Measurements from ENCODE around the gene ARPC1B.

DNA sequence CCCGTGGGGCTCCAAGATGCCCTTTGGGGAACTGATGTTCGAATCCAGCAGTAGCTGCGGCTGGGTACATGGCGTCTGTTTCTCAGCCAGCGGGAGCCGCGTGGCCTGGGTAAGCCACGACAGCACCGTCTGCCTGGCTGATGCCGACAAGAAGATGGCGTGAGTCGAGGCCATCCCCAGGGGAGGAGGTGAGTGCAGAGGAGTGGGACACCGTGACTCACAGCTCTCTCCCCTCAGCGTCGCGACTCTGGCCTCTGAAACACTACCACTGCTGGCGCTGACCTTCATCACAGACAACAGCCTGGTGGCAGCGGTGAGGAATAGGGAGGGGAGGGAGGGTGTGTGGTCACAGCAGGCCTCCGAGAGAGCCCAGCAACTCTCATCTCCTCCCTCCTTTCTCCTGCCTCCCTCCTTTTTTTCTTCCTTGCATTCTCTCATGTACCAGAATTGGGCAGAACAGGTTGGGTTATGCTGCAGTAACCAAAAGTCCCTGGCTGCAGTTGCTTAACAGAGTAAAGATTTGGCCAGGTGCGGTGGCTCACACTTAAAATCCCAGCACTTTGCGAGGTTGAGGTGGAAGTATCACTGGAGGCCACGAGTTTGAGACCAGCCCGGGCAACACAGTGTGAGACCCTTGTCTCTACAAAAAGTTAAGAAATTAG lies 16.5 kb downstream of the ARPC1B start:
- TF ChIP-seq, protein P1, sequence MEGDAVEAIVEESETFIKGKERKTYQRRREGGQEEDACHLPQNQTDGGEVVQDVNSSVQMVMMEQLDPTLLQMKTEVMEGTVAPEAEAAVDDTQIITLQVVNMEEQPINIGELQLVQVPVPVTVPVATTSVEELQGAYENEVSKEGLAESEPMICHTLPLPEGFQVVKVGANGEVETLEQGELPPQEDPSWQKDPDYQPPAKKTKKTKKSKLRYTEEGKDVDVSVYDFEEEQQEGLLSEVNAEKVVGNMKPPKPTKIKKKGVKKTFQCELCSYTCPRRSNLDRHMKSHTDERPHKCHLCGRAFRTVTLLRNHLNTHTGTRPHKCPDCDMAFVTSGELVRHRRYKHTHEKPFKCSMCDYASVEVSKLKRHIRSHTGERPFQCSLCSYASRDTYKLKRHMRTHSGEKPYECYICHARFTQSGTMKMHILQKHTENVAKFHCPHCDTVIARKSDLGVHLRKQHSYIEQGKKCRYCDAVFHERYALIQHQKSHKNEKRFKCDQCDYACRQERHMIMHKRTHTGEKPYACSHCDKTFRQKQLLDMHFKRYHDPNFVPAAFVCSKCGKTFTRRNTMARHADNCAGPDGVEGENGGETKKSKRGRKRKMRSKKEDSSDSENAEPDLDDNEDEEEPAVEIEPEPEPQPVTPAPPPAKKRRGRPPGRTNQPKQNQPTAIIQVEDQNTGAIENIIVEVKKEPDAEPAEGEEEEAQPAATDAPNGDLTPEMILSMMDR (IDR thresholded peaks at IDR 0.05 in 8 of 11, conservative IDR thresholded peaks at IDR 0.05 in 3 of 11) = no peak
- TF ChIP-seq POLR2A (IDR thresholded peaks at IDR 0.05) = no peak
- peak in 2 of 3 donors; percentile 49 to 76 for TF ChIP-seq POLR2AphosphoS5 (IDR thresholded peaks at IDR 0.05)
